ENCODE data around the gene PF4V1.

DNA sequence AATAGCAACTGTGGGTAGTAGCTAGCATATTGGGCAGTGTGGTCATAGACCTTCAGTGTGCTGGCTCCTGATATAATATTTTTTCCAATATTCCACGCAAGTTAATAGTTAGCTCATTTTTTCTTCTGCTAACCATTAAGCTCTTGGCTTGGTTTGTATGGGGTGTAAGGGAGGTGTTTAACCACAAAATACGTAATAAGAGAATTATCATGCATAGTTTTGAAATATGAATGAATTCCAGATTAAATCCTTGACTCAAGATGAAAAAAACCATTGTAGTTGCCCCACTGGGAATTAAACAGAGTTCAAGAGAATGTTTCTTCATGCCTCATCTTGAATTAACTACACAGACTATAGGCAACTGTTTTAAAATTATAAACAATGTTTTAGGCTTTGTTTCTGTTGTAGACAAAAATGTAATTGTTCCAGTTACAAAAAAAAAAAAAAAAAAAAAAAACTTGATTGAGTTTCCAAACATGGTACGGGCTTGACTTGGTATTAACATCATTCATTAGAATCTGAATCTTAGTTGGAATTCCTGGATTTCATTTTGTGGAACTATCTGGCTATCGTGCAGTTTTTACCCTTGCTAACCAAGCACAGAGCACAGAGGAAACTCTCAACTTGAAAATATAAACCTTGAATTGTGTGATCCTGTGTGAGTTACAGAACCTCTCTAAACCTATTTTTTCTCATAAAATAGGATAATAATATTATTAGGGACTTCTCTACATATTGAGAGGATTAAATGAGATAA, 44.5 kb downstream of the PF4V1 start:
- TF ChIP-seq, protein P1, sequence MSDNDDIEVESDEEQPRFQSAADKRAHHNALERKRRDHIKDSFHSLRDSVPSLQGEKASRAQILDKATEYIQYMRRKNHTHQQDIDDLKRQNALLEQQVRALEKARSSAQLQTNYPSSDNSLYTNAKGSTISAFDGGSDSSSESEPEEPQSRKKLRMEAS (IDR thresholded peaks at IDR 0.05) = no peak
- TF ChIP-seq, protein P2, sequence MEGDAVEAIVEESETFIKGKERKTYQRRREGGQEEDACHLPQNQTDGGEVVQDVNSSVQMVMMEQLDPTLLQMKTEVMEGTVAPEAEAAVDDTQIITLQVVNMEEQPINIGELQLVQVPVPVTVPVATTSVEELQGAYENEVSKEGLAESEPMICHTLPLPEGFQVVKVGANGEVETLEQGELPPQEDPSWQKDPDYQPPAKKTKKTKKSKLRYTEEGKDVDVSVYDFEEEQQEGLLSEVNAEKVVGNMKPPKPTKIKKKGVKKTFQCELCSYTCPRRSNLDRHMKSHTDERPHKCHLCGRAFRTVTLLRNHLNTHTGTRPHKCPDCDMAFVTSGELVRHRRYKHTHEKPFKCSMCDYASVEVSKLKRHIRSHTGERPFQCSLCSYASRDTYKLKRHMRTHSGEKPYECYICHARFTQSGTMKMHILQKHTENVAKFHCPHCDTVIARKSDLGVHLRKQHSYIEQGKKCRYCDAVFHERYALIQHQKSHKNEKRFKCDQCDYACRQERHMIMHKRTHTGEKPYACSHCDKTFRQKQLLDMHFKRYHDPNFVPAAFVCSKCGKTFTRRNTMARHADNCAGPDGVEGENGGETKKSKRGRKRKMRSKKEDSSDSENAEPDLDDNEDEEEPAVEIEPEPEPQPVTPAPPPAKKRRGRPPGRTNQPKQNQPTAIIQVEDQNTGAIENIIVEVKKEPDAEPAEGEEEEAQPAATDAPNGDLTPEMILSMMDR (IDR thresholded peaks at IDR 0.05) = no peak
- TF ChIP-seq NR3C1 (IDR thresholded peaks at IDR 0.05) = no peak

All from A549 (cell line).